Testis (tissue), 3 donors: ENCODE results near the gene BAIAP3. TPM values are rescaled to one million over a fixed set of nuclear protein-coding genes. Genes with fewer than 3 reads are reported as not detected.

Source experiments
- DNase-seq: peaks from one replicate; pipeline ENCODE4 v3.0.0-alpha.2; 2019
- H3K27ac ChIP-seq, 2 donors: fragments of 200-600 bp; sonication (generic); one replicate each; pipeline ENCODE4 v1.5.1; 2019
- H3K27me3 ChIP-seq: fragments of 200-600 bp; sonication (generic); one replicate; pipeline ENCODE4 v1.5.1; 2019
- H3K36me3 ChIP-seq: fragments of 200-600 bp; sonication (generic); one replicate; pipeline ENCODE4 v1.5.1; 2017; ENCODE audit warnings: low read depth; ENCODE audit errors: missing control alignments
- H3K4me1 ChIP-seq: fragments of 200-600 bp; sonication (generic); one replicate; pipeline ENCODE4 v1.5.1; 2019
- H3K4me3 ChIP-seq, 2 donors: fragments of 200-600 bp; sonication (generic); one replicate each; pipeline ENCODE4 v1.5.1; 2017 to 2019
- H3K9me3 ChIP-seq: fragments of 200-600 bp; sonication (generic); one replicate; pipeline ENCODE4 v1.5.1; 2017
- POLR2A ChIP-seq: fragments of 450-650 bp; IDR thresholded peaks from one replicate; pipeline ENCODE4 v1.6.1; 2017; ENCODE audit warnings: antibody characterized with exemption, mild to moderate bottlenecking, moderate library complexity
- WGBS, 2 donors: methylation state at CpG; one replicate each; pipeline ENCODE4 v1.1.5; 2018; 5-methylcytosine and 5-hydroxymethylcytosine counted together
- intact Hi-C: fragments of 100-400 bp; cut with DNase I; formaldehyde crosslinking; loops from one replicate; pipeline ENCODE4 v1.15.1; 2023; ENCODE audit warnings: low total_unique reads
- polyA plus RNA-seq: library from polyadenylated mRNA; stranded (reverse); fragments of 350-450 nt; fragmentation: Illumina TruSeq; extraction: RNeasy Lipid Tissue Mini Kit (QIAGEN cat#74804); gene quantifications from one replicate; pipeline ENCODE4 v1.2.3, GENCODE V29; 2014; ENCODE audit warnings: low read depth, low replicate concordance; ENCODE audit not compliant: insufficient read depth
- total RNA-seq, 2 donors: library from RNA; depleted of rRNA; stranded (reverse); fragments of >200 nt; gene quantifications; one replicate each; pipeline ENCODE4 v1.2.3, GENCODE V29; 2016
- TF ChIP-seq, protein P1 (sequence below), 3 experiments: fragments of 450-650 bp in 2 of 3; fragments of 200-600 bp in 1 of 3; sonication (generic) in 1 of 3; IDR thresholded peaks; one replicate each; pipeline ENCODE4 v1.5.1; 2016 to 2019; ENCODE audit warnings: antibody characterized with exemption in 3 of 3, mild to moderate bottlenecking in 2 of 3, moderate library complexity in 1 of 3

The BAIAP3 gene
- total and polyA plus RNA-seq, 3 donors from 2014 or later, result 23.0 to 60.4 (median 29.8) TPM

DNA sequence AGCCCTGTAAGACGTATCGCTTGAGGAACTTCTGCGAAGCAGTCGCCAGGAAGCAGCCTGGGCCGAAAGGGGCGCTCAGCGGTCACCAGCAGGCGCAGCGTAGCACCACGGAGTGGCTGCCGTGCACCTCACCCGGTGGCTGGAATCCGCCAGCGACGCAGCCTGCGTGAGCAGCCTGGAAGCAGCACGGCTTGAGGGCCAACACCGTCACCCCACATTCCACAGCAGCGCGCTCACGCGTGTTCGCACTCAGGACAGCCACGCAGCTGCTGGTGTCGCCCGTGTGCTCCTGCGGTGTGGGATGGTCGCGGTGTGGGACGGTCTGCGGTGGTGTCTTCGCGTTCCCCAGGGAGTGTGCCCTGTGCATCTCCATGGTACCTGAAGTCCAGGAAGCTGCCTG is 14.4 kb upstream of the BAIAP3 start:
- 89 to 93% methylated on average over 33 of the region's 33 CpGs for WGBS, 2 donors
- Histone ChIP-seq H3K9me3 (no peaks in the 10 kb centered on the region), H3K4me1 (no peaks in the 10 kb centered on the region), H3K4me3 (no peak overlapping the region), H3K27me3 (no peaks in the 10 kb centered on the region), H3K27ac (no peak overlapping the region), H3K36me3 (no peaks in the 10 kb centered on the region)
- intact Hi-C loops, result no loop called here
- no peak for DNase-seq
- TF ChIP-seq, protein P1, sequence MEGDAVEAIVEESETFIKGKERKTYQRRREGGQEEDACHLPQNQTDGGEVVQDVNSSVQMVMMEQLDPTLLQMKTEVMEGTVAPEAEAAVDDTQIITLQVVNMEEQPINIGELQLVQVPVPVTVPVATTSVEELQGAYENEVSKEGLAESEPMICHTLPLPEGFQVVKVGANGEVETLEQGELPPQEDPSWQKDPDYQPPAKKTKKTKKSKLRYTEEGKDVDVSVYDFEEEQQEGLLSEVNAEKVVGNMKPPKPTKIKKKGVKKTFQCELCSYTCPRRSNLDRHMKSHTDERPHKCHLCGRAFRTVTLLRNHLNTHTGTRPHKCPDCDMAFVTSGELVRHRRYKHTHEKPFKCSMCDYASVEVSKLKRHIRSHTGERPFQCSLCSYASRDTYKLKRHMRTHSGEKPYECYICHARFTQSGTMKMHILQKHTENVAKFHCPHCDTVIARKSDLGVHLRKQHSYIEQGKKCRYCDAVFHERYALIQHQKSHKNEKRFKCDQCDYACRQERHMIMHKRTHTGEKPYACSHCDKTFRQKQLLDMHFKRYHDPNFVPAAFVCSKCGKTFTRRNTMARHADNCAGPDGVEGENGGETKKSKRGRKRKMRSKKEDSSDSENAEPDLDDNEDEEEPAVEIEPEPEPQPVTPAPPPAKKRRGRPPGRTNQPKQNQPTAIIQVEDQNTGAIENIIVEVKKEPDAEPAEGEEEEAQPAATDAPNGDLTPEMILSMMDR (IDR thresholded peaks at IDR 0.05), result no peak
- no peak for TF ChIP-seq POLR2A

DNA sequence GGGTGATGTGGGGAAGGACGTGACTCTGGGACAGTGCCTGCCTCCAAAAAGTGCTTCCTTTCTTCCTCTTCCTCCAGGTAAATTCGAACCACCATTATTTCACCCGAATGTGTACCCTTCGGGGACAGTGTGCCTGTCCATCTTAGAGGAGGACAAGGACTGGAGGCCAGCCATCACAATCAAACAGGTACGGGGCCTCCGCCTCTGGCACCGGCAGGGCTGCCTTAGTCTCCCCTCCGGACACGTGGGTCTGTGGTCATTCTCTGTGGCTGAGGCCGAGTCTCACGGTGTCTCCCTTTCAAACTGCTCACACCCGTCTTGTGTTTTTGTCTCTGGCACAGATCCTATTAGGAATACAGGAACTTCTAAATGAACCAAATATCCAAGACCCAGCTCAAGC is 13.3 kb upstream of the BAIAP3 start:
- Histone ChIP-seq H3K4me1 (no peaks in the 10 kb centered on the region), H3K27me3 (no peaks in the 10 kb centered on the region), H3K36me3 (no peaks in the 10 kb centered on the region), H3K27ac (no peak overlapping the region), H3K4me3 (no peak overlapping the region), H3K9me3 (no peaks in the 10 kb centered on the region)
- no peak for DNase-seq
- TF ChIP-seq, protein P1 (IDR thresholded peaks at IDR 0.05), result no peak
- TF ChIP-seq POLR2A, result no peak
- intact Hi-C loops, result no loop called here
- WGBS, 2 donors, result 79 to 82% methylated on average over 12 of the region's 12 CpGs

DNA sequence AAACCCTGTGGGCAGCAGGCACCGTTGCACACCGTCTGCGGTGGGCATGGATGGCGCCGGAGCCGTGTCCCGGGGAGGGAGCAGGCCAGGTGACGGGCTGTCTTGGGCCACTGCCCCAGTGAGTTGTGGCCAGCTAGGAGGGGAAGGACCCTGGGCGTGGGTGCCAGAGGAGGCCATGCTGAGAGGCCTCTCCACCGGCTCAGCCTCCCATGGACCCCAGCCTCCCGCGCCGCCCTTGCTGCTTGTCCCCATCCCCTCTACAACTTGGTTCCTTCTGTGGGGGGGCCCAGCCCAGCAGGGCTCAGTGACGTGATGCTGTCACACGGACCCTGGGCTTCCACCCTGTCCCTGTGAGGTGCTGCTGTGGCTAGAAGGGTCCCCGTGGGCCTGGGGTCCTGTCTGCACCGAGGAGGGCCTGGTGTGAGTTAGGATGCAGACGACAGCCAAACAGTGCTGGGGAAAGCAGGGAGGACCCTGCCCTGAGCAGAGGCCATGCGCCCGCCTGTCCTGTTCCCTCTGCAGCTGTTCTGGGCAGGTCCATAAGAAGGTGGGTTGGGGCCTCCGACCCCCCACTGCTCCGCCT is 12.7 kb upstream of the BAIAP3 start:
- DNase-seq, result no peak
- H3K27ac ChIP-seq, result no peak overlapping the region
- no peaks in the 10 kb centered on the region for H3K36me3 ChIP-seq
- intact Hi-C loops, result no loop called here
- TF ChIP-seq, protein P1 (IDR thresholded peaks at IDR 0.05), result no peak
- no peak for TF ChIP-seq POLR2A
- no peak overlapping the region for H3K4me3 ChIP-seq
- no peaks in the 10 kb centered on the region for H3K9me3 ChIP-seq
- H3K4me1 ChIP-seq, result no peaks in the 10 kb centered on the region
- 83 to 90% methylated on average over 8 to 20 of the region's 22 CpGs for WGBS, 2 donors
- no peaks in the 10 kb centered on the region for H3K27me3 ChIP-seq

DNA sequence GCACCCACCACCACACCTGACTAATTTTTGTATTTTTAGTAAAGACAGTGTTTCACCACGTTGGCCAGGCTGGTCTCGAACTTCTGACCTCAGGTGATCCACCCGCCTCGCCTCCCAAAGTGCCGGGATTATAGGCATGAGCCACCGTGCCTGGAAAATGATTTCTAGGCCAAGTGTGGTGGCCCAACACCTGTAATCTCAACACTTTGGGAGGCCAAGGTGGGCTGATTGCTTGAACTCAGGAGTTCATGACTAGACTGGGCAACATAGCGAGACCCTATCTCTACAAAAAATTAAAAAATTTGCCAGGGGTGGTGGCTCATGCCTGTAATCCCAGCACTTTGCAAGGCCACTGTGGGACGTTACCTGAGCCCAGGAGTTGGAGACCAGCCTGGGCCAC is 11.0 kb upstream of the BAIAP3 start:
- no peak for DNase-seq
- 93 to 98% methylated on average over 8 of the region's 8 CpGs for whole genome bisulfite sequencing, 2 donors
- no peaks in the 10 kb centered on the region for H3K4me1 ChIP-seq
- H3K9me3 ChIP-seq, result no peaks in the 10 kb centered on the region
- H3K27ac ChIP-seq, result no peak overlapping the region
- H3K27me3 ChIP-seq, result no peaks in the 10 kb centered on the region
- intact Hi-C loops, result no loop called here
- no peaks in the 10 kb centered on the region for H3K36me3 ChIP-seq
- H3K4me3 ChIP-seq, result no peak overlapping the region
- TF ChIP-seq, protein P1 (IDR thresholded peaks at IDR 0.05), result no peak
- TF ChIP-seq POLR2A, result no peak
